Testis (tissue), 5 donors: ENCODE measurements around the gene FOXF2. TPM values are rescaled to one million over a fixed set of nuclear protein-coding genes. Genes with fewer than 3 reads are reported as not detected.

Experiments
- DNase-seq: peaks from one replicate; pipeline ENCODE4 v3.0.0-alpha.2; 2019
- H3K27ac ChIP-seq, 2 donors: fragments of 200-600 bp; sonication (generic); one replicate each; pipeline ENCODE4 v1.5.1; 2019
- H3K27me3 ChIP-seq: fragments of 200-600 bp; sonication (generic); one replicate; pipeline ENCODE4 v1.5.1; 2019
- H3K36me3 ChIP-seq: fragments of 200-600 bp; sonication (generic); one replicate; pipeline ENCODE4 v1.5.1; 2017; ENCODE audit warnings: low read depth; ENCODE audit errors: missing control alignments
- H3K4me1 ChIP-seq: fragments of 200-600 bp; sonication (generic); one replicate; pipeline ENCODE4 v1.5.1; 2019
- H3K4me3 ChIP-seq, 2 donors: fragments of 200-600 bp; sonication (generic); one replicate each; pipeline ENCODE4 v1.5.1; 2017 to 2019
- H3K9me3 ChIP-seq: fragments of 200-600 bp; sonication (generic); one replicate; pipeline ENCODE4 v1.5.1; 2017
- POLR2A ChIP-seq: fragments of 450-650 bp; IDR thresholded peaks from one replicate; pipeline ENCODE4 v1.6.1; 2017; ENCODE audit warnings: antibody characterized with exemption, mild to moderate bottlenecking, moderate library complexity
- WGBS, 2 donors: methylation state at CpG; one replicate each; pipeline ENCODE4 v1.1.5; 2018; 5-methylcytosine and 5-hydroxymethylcytosine counted together
- intact Hi-C: fragments of 100-400 bp; cut with DNase I; formaldehyde crosslinking; loops from one replicate; pipeline ENCODE4 v1.15.1; 2023; ENCODE audit warnings: low total_unique reads
- long read RNA-seq, 2 donors: transcript quantifications; one replicate each; lab custom pipeline, GENCODE V29; 2026
- polyA plus RNA-seq: library from polyadenylated mRNA; stranded (reverse); fragments of 350-450 nt; fragmentation: Illumina TruSeq; extraction: RNeasy Lipid Tissue Mini Kit (QIAGEN cat#74804); gene quantifications from one replicate; pipeline ENCODE4 v1.2.3, GENCODE V29; 2014; ENCODE audit warnings: low read depth, low replicate concordance; ENCODE audit not compliant: insufficient read depth
- total RNA-seq, 2 donors: library from RNA; depleted of rRNA; stranded (reverse); fragments of >200 nt; gene quantifications; one replicate each; pipeline ENCODE4 v1.2.3, GENCODE V29; 2016
- TF ChIP-seq, protein P1 (sequence below), 3 experiments: fragments of 450-650 bp in 2 of 3; fragments of 200-600 bp in 1 of 3; sonication (generic) in 1 of 3; IDR thresholded peaks; one replicate each; pipeline ENCODE4 v1.5.1; 2016 to 2019; ENCODE audit warnings: antibody characterized with exemption in 3 of 3, mild to moderate bottlenecking in 2 of 3, moderate library complexity in 1 of 3

FOXF2 gene
- 1 to 10 TPM; 3.3 to 4.7 TPM for total RNA-seq
- polyA plus RNA-seq, result 1.2 TPM
- long read RNA-seq, donor 1, result 0 reads
- long read RNA-seq, donor 2, partial matches to known transcripts, result 0 of 1 reads
- long read RNA-seq, donor 2, other reads (novel, unspliced or antisense), result 0 of 1 reads

DNA sequence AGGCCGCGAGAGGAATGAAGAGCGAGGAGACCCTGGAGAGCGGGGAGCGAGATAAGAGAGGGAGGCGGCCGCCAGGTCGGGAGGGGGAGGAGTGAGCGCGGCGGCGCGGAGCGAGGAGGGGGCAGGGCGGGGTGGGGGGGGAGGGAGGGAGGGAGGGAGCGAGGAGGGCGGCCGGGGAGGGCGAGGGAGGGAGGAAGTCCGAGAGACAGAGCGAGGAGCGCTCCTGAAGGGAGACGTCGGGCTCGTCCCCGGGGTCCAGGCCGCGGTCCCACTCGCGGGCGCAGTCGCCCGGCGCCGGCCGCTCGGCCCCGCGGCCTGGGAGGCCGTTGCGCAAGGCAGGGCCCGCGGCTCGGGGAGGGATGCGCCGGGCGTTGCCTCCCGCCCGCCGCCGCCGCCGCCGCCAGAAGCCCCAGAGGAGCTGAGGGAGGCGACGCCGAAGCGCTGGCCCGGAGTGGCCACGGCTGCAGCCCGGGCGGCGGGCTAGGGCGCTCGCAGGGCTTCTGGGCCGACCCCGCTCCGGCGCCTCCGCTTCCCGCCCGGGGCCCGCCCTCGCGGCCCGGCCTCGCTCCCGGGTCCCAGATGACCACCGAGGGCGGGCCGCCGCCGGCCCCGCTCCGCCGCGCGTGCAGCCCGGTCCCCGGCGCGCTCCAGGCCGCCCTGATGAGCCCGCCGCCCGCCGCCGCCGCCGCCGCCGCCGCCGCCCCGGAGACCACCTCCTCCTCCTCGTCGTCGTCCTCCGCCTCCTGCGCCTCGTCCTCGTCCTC lies at the start of gene FOXF2:
TSS of gene FOXF2 (plus strand) at position 208 of the 764 bp plus-strand sequence. CDS start at position 580, 372 bp downstream.
- Histone ChIP-seq H3K36me3 (no peaks in the 10 kb centered on the region), H3K4me3 (peak within 1 kb of the TSS; percentile 41 to 59), H3K9me3 (no peaks in the 10 kb centered on the region), H3K4me1 (no peaks in the 10 kb centered on the region), H3K27me3 (no peaks in the 10 kb centered on the region), H3K27ac (peak within 1 kb of the TSS in 1 of 2 donors; percentile 69)
- no peak for DNase-seq
- WGBS, 2 donors, result 1 to 2% methylated on average over 48 to 60 of the region's 112 CpGs
- intact Hi-C loops, result no loop called here
- TF ChIP-seq, protein P1, sequence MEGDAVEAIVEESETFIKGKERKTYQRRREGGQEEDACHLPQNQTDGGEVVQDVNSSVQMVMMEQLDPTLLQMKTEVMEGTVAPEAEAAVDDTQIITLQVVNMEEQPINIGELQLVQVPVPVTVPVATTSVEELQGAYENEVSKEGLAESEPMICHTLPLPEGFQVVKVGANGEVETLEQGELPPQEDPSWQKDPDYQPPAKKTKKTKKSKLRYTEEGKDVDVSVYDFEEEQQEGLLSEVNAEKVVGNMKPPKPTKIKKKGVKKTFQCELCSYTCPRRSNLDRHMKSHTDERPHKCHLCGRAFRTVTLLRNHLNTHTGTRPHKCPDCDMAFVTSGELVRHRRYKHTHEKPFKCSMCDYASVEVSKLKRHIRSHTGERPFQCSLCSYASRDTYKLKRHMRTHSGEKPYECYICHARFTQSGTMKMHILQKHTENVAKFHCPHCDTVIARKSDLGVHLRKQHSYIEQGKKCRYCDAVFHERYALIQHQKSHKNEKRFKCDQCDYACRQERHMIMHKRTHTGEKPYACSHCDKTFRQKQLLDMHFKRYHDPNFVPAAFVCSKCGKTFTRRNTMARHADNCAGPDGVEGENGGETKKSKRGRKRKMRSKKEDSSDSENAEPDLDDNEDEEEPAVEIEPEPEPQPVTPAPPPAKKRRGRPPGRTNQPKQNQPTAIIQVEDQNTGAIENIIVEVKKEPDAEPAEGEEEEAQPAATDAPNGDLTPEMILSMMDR (IDR thresholded peaks at IDR 0.05), result no peak
- TF ChIP-seq POLR2A, result no peak

DNA sequence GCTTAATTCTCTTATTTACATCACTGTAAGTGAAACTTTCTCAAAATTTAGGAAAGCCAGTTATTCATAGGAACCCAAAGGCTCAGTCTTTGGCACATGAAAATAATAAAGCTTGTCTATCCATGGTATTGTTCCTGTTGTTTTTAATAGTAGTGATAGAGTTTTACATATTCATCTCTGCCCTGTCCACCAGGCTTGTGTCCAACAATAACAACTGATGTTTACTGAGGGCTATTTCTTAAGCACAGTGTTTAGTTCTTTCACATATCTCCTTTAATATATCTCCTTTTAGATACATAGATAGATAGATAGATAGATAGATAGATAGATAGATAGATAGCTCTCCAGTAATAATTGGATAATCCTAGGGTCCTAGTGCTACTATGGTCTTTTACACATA lies 43.3 kb upstream of the FOXF2 start:
- H3K27ac ChIP-seq, result no peak overlapping the region
- H3K36me3 ChIP-seq, result no peaks in the 10 kb centered on the region
- H3K4me3 ChIP-seq, result no peak overlapping the region
- H3K27me3 ChIP-seq, result no peaks in the 10 kb centered on the region
- no peak for DNase-seq
- no peaks in the 10 kb centered on the region for H3K9me3 ChIP-seq
- TF ChIP-seq, protein P1 (IDR thresholded peaks at IDR 0.05), result no peak
- TF ChIP-seq POLR2A, result no peak
- H3K4me1 ChIP-seq, result peaks cover 8% of the 10 kb centered on the region
- intact Hi-C loops, result no loop called here

DNA sequence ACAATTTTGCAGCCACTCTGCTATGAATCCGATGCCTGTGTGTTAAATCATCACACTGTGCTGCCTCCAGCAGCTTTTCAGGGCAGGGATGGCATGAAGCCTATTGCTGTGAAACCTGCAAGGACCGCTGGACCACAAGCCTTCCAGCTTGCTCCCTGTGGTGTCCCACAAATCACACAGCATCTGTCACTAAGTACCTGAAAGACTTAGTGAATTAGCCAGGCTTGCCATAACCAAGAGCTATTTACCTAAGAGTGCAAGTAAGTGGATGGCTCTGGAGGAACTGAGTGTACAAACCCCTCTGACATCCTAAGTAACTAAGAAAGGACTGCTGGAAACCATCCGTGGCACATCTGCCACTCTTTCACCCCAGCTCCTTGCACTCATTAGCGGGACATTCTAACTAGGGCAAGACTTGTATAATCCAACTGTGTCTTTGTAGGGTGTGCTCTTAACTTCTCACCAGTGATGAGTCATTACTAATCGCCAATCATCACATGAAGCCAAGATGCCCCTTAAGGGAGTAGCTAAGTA lies 42.8 kb upstream of the FOXF2 start:
- Histone ChIP-seq H3K4me3 (no peak overlapping the region), H3K27ac (no peak overlapping the region), H3K27me3 (no peaks in the 10 kb centered on the region), H3K9me3 (no peaks in the 10 kb centered on the region), H3K36me3 (no peaks in the 10 kb centered on the region), H3K4me1 (peaks cover 8% of the 10 kb centered on the region)
- WGBS, 2 donors, result 71 to 82% methylated on average over 5 of the region's 5 CpGs
- no peak for TF ChIP-seq POLR2A
- TF ChIP-seq, protein P1 (IDR thresholded peaks at IDR 0.05), result no peak
- intact Hi-C loops, result no loop called here
- DNase-seq, result no peak

DNA sequence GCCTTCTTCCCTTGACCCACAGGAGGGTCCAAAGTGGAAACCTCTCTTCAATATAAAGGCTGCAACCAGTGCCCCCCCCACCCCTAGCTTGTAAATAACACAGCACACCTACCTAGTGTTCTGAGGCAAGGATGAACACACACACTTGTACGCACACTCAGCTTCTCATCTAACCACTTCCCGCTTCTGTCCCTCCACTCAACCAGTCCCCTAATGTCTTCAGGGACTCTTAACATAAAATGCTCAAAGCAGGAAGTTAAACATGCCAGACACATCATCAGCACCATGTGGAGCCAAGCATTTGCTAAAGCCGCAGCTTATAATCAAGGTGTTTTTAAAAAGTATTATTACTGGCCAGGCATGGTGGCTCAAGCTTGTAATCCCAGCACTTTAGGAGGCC lies 42.2 kb upstream of the FOXF2 start:
- H3K9me3 ChIP-seq, result no peaks in the 10 kb centered on the region
- no peak for DNase-seq
- H3K4me1 ChIP-seq, result peaks cover 8% of the 10 kb centered on the region
- no peaks in the 10 kb centered on the region for H3K27me3 ChIP-seq
- WGBS, 2 donors, result 81 to 86% methylated on average over 3 of the region's 3 CpGs
- no peak overlapping the region for H3K27ac ChIP-seq
- H3K4me3 ChIP-seq, result no peak overlapping the region
- intact Hi-C loops, result no loop called here
- TF ChIP-seq, protein P1 (IDR thresholded peaks at IDR 0.05), result no peak
- no peak for TF ChIP-seq POLR2A
- H3K36me3 ChIP-seq, result no peaks in the 10 kb centered on the region
